GM12878 (cell line): ENCODE results near the gene CNTNAP5. TPM values are rescaled to one million over a fixed set of nuclear protein-coding genes. Genes with fewer than 3 reads are reported as not detected.

ENCODE experiments used
- ATAC-seq: fragments of 200-7000 bp; cut with Tn5 transposase; 3 replicates; pipeline ENCODE4 v1.9.1; 2020; ENCODE audit warnings: mild to moderate bottlenecking, moderate library complexity
- BruUV-seq: library from RNA; stranded (reverse); fragments of 400-500 nt; replicated peaks from 2 replicates; lab custom pipeline; 2021; lab: Mats Ljungman, UMichigan
- CTCF ChIA-PET: fragments of 300-600 bp; sonication (Branson Sonifier 250); formaldehyde crosslinking; extraction: SDS; loops from one replicate; lab custom pipeline; 2021; ENCODE audit warnings: inconsistent platforms; lab: Yijun Ruan, JAX
- POLR2A ChIA-PET: fragments of 350-600 bp; formaldehyde crosslinking; extraction: SDS; loops from one replicate; lab custom pipeline; 2021; ENCODE audit warnings: inconsistent platforms; lab: Charles Lee
- RAD21 ChIA-PET: fragments of 300-600 bp; sonication (Branson Sonifier 250); formaldehyde crosslinking; loops from one replicate; lab custom pipeline; 2023; ENCODE audit warnings: antibody characterized with exemption; ENCODE audit not compliant: unreplicated experiment; lab: Charles Lee
- SMC1A ChIA-PET: fragments of 300-600 bp; sonication (Branson Sonifier 250); formaldehyde crosslinking; loops from one replicate; lab custom pipeline; 2023; ENCODE audit not compliant: unreplicated experiment, uncharacterized antibody; lab: Charles Lee
- DNase-seq: peaks from one replicate; pipeline ENCODE4 v3.0.0-alpha.2; 2011; ENCODE audit warnings: low read depth, low spot score
- FAIRE-seq: peaks from 3 replicates; lab custom pipeline; 2011; peaks lifted over from hg19 to GRCh38; lab: Jason Lieb, UNC
- H2AFZ ChIP-seq: 2 replicates; pipeline ENCODE4 v1.6.0; 2011; ENCODE audit warnings: low read depth, low read length, control low read depth; ENCODE audit not compliant: control insufficient read depth
- H3K27ac ChIP-seq: 2 replicates; pipeline ENCODE4 v1.5.1; 2011; ENCODE audit warnings: control low read depth; ENCODE audit not compliant: control insufficient read depth, insufficient read depth
- H3K27me3 ChIP-seq, 2 experiments: replicated peaks in 1 of 2; 2 replicates each; pipeline versions ENCODE4 v1.6.0 to v1.6.1; 2011; ENCODE audit warnings: low read length in 1 of 2; ENCODE audit not compliant: control insufficient read depth in 2 of 2, insufficient read depth in 2 of 2
- H3K36me3 ChIP-seq, 2 experiments: 2 replicates each; pipeline ENCODE4 v1.5.1; 2011; ENCODE audit warnings: low read length in 1 of 2; ENCODE audit not compliant: control insufficient read depth in 2 of 2, insufficient read depth in 2 of 2
- H3K4me1 ChIP-seq: 2 replicates; pipeline ENCODE4 v1.6.1; 2011; ENCODE audit warnings: mild to moderate bottlenecking, low read length, moderate library complexity, mixed read lengths; ENCODE audit not compliant: control insufficient read depth, insufficient read depth
- H3K4me2 ChIP-seq: 2 replicates; pipeline ENCODE4 v1.6.0; 2011; ENCODE audit warnings: control low read depth; ENCODE audit not compliant: control insufficient read depth, insufficient read depth
- H3K4me3 ChIP-seq: fragments of 200-600 bp; sonication (generic); 2 replicates; pipeline ENCODE4 v1.5.1; 2016
- H3K79me2 ChIP-seq: 2 replicates; pipeline ENCODE4 v1.6.0; 2011; ENCODE audit warnings: low read length; ENCODE audit not compliant: control insufficient read depth, insufficient read depth
- H3K9ac ChIP-seq: 2 replicates; pipeline ENCODE4 v1.8.0; 2011; ENCODE audit warnings: low read length, control low read depth, mixed read lengths; ENCODE audit not compliant: control insufficient read depth, insufficient read depth
- H3K9me3 ChIP-seq: replicated peaks from 3 replicates; pipeline ENCODE4 v1.5.1; 2011; ENCODE audit warnings: mild to moderate bottlenecking, low read length; ENCODE audit not compliant: control insufficient read depth, insufficient read depth
- H4K20me1 ChIP-seq: 2 replicates; pipeline ENCODE4 v1.6.0; 2011; ENCODE audit not compliant: control insufficient read depth, insufficient read depth
- BACH1 ChIP-seq: fragments of 450-650 bp; IDR thresholded peaks from 2 replicates; pipeline ENCODE4 v1.6.1; 2017; ENCODE audit warnings: mild to moderate bottlenecking, borderline replicate concordance
- BHLHE40 ChIP-seq, 2 experiments: fragments of 450-650 bp in 1 of 2; IDR thresholded peaks; 2 replicates each; pipeline ENCODE4 v1.6.1; 2011 to 2017; ENCODE audit warnings: low read depth in 2 of 2, borderline replicate concordance in 1 of 2, improper control_type of control experiment in 1 of 2, low read length in 1 of 2, mild to moderate bottlenecking in 1 of 2
- CREM ChIP-seq: IDR thresholded peaks from 2 replicates; pipeline ENCODE4 v1.6.1; 2014; ENCODE audit warnings: antibody characterized with exemption, low read depth
- DPF2 ChIP-seq: fragments of 450-650 bp; IDR thresholded peaks from 2 replicates; pipeline ENCODE4 v1.6.1; 2017; ENCODE audit warnings: mild to moderate bottlenecking
- EP300 ChIP-seq, 2 experiments: fragments of 150-350 bp in 1 of 2; IDR thresholded peaks; 2 replicates each; pipeline ENCODE4 v1.6.1; 2011 to 2012; ENCODE audit warnings: low read depth in 2 of 2, low read length in 2 of 2, borderline replicate concordance in 1 of 2, improper control_type of control experiment in 1 of 2, inconsistent platforms in 1 of 2; ENCODE audit not compliant: control insufficient read depth in 1 of 2
- FOS ChIP-seq: IDR thresholded peaks from 3 replicates; pipeline ENCODE4 v1.6.1; 2011; ENCODE audit warnings: borderline replicate concordance; ENCODE audit not compliant: insufficient read length; ENCODE audit errors: extremely low read depth
- MLLT1 ChIP-seq: fragments of 450-650 bp; IDR thresholded peaks from 2 replicates; pipeline ENCODE4 v1.6.1; 2016; ENCODE audit warnings: mild to moderate bottlenecking
- SP1 ChIP-seq: IDR thresholded peaks from one replicate; pipeline ENCODE4 v1.6.1; 2011; ENCODE audit warnings: low read depth, low read length
- SPI1 ChIP-seq: IDR thresholded peaks from 2 replicates; pipeline ENCODE4 v1.6.1; 2011; ENCODE audit warnings: low read depth, mild to moderate bottlenecking, low read length, moderate library complexity, borderline replicate concordance; ENCODE audit not compliant: insufficient read depth
- TAF1 ChIP-seq: IDR thresholded peaks from 2 replicates; pipeline ENCODE4 v1.6.1; 2011; ENCODE audit warnings: mild to moderate bottlenecking, low read depth, low read length, borderline replicate concordance
- TBL1XR1 ChIP-seq: IDR thresholded peaks from 2 replicates; pipeline ENCODE4 v1.6.1; 2012; ENCODE audit warnings: low read depth, low read length, improper control_type of control experiment
- TCF3 ChIP-seq: IDR thresholded peaks from 2 replicates; pipeline ENCODE4 v1.6.1; 2012; ENCODE audit warnings: low read depth, mild to moderate bottlenecking, low read length, borderline replicate concordance; ENCODE audit not compliant: insufficient read depth
- TCF7 ChIP-seq: IDR thresholded peaks from 2 replicates; pipeline ENCODE4 v1.6.1; 2014; ENCODE audit warnings: antibody characterized with exemption, borderline replicate concordance
- WRNIP1 ChIP-seq: IDR thresholded peaks from 2 replicates; pipeline ENCODE4 v1.6.1; 2011; ENCODE audit warnings: low read depth, low read length, improper control_type of control experiment, borderline replicate concordance
- YY1 ChIP-seq: IDR thresholded peaks from 2 replicates; pipeline ENCODE4 v1.6.1; 2011; ENCODE audit warnings: low read depth, mild to moderate bottlenecking, low read length
- ZNF274 ChIP-seq: IDR thresholded peaks from one replicate; pipeline ENCODE4 v1.8.0; 2011; ENCODE audit not compliant: insufficient read length, insufficient read depth
- ZNF622 ChIP-seq: fragments of 450-650 bp; IDR thresholded peaks from 2 replicates; pipeline ENCODE4 v1.6.1; 2017; ENCODE audit warnings: mild to moderate bottlenecking, inconsistent platforms
- WGBS: methylation state at CpG from one replicate; pipeline ENCODE4 v1.1.6; 2016; ENCODE audit warnings: low lambda C conversion rate; ENCODE audit not compliant: insufficient replicate concordance, insufficient coverage; ENCODE audit errors: missing lambda C conversion rate; 5-methylcytosine and 5-hydroxymethylcytosine counted together
- in situ Hi-C: fragments of 300-500 bp; cut with MboI; formaldehyde crosslinking; loops from 9 replicates; pipeline ENCODE4 v1.14.3; 2018; ENCODE audit warnings: mixed read lengths
- intact Hi-C: fragments of 100-400 bp; cut with micrococcal nuclease; formaldehyde crosslinking; loops from one replicate; pipeline ENCODE4 v1.14.2; 2022; ENCODE audit not compliant: unreplicated experiment
- polyA plus RNA-seq, 11 experiments: library from polyadenylated mRNA; depleted of rRNA in 4 of 11; unstranded in 6 of 11; stranded (reverse) in 5 of 11; fragments of >200 nt; fragmentation: Nextera tagmentation in 4 of 11; fragmentation: Illumina TruSeq in 1 of 11; extraction: Ambion mirVana in 4 of 11; extraction: Trizol in 1 of 11; gene quantifications; 1 replicate in 1 of 11; 2 replicates in 10 of 11; pipeline versions ENCODE4 v1.2.1 to v1.2.3, GENCODE V29; 2011 to 2016; ENCODE audit warnings: inconsistent platforms in 2 of 11, missing spikeins in 2 of 11, low read depth in 1 of 11
- total RNA-seq, 4 experiments: library from RNA; depleted of rRNA in 3 of 4; stranded (reverse); fragments of >200 nt in 3 of 4; fragmentation: Illumina TruSeq in 1 of 4; extraction: Trizol in 1 of 4; gene quantifications; 2 replicates each; pipeline versions ENCODE4 v1.2.1 to v1.2.3, GENCODE V29; 2013 to 2021
- TF ChIP-seq, protein P1 (sequence below): IDR thresholded peaks from 2 replicates; pipeline ENCODE4 v1.6.1; 2011; ENCODE audit warnings: low read depth, mild to moderate bottlenecking, low read length, moderate library complexity, borderline replicate concordance; ENCODE audit errors: extremely low read depth
- TF ChIP-seq, protein P2 (sequence below): fragments of 450-650 bp; IDR thresholded peaks from 2 replicates; pipeline ENCODE4 v1.6.1; 2017; ENCODE audit warnings: low read depth, mild to moderate bottlenecking, moderate library complexity
- TF ChIP-seq, protein P3 (sequence below), 3 experiments: IDR thresholded peaks in 2 of 3; conservative IDR thresholded peaks in 1 of 3; 2 replicates each; pipeline ENCODE4 v1.5.1; 2011; ENCODE audit warnings: low read depth in 3 of 3, low read length in 3 of 3, mild to moderate bottlenecking in 3 of 3, control low read depth in 2 of 3, moderate library complexity in 2 of 3, inconsistent platforms in 1 of 3, mixed read lengths in 1 of 3; ENCODE audit not compliant: control insufficient read depth in 2 of 3, insufficient read depth in 1 of 3; ENCODE audit errors: extremely low read depth in 1 of 3

The CNTNAP5 gene
- total and polyA plus RNA-seq, 10 of the 15 experiments (the other 5 are each of a cell fraction or from before 2014, with no cell fraction given) = not detected

GRCh38 chr2:124478761-124479160, 453.7 kb downstream of the CNTNAP5 start:
- SMC1A ChIA-PET = interaction anchor here (0.9 kb wide), 1 partner anchor 10 kb away, joined by 3 read pairs; no protein-coding TSS in a partner anchor
- Histone ChIP-seq H4K20me1 (no peaks in the 10 kb centered on the region), H3K4me3 (no peak overlapping the region), H3K9ac (no peak overlapping the region), H3K27me3 (no peaks in the 10 kb centered on the region), H3K79me2 (no peaks in the 10 kb centered on the region), H2AFZ (no peak overlapping the region), H3K9me3 (no peaks in the 10 kb centered on the region), H3K27ac (no peak overlapping the region), H3K4me1 (no peaks in the 10 kb centered on the region), H3K4me2 (no peak overlapping the region), H3K36me3 (no peaks in the 10 kb centered on the region)
- DNase-seq (no peak), FAIRE-seq (no peak), ATAC-seq (no peak)
- BruUV-seq = no TSS peak
- TF ChIP-seq SP1 (no peak), TCF3 (no peak), BHLHE40 (IDR thresholded peaks at IDR 0.05; ENCODE audit: borderline replicate concordance in 1 of 2, low read depth in 2 of 2, low read length in 1 of 2) (no peak), FOS (no peak), CREM (no peak), EP300 (IDR thresholded peaks at IDR 0.05; ENCODE audit: borderline replicate concordance in 1 of 2, control insufficient read depth in 1 of 2, low read depth in 2 of 2, low read length in 2 of 2) (no peak), ZNF274 (no peak), DPF2 (no peak), TCF7 (no peak), TAF1 (no peak), SPI1 (no peak), ZNF622 (no peak), BACH1 (no peak), TBL1XR1 (no peak), YY1 (no peak), WRNIP1 (no peak), MLLT1 (no peak)
- TF ChIP-seq, protein P1, sequence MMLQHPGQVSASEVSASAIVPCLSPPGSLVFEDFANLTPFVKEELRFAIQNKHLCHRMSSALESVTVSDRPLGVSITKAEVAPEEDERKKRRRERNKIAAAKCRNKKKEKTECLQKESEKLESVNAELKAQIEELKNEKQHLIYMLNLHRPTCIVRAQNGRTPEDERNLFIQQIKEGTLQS = no peak
- TF ChIP-seq, protein P2, sequence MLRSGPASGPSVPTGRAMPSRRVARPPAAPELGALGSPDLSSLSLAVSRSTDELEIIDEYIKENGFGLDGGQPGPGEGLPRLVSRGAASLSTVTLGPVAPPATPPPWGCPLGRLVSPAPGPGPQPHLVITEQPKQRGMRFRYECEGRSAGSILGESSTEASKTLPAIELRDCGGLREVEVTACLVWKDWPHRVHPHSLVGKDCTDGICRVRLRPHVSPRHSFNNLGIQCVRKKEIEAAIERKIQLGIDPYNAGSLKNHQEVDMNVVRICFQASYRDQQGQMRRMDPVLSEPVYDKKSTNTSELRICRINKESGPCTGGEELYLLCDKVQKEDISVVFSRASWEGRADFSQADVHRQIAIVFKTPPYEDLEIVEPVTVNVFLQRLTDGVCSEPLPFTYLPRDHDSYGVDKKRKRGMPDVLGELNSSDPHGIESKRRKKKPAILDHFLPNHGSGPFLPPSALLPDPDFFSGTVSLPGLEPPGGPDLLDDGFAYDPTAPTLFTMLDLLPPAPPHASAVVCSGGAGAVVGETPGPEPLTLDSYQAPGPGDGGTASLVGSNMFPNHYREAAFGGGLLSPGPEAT = no peak
- TF ChIP-seq, protein P3, sequence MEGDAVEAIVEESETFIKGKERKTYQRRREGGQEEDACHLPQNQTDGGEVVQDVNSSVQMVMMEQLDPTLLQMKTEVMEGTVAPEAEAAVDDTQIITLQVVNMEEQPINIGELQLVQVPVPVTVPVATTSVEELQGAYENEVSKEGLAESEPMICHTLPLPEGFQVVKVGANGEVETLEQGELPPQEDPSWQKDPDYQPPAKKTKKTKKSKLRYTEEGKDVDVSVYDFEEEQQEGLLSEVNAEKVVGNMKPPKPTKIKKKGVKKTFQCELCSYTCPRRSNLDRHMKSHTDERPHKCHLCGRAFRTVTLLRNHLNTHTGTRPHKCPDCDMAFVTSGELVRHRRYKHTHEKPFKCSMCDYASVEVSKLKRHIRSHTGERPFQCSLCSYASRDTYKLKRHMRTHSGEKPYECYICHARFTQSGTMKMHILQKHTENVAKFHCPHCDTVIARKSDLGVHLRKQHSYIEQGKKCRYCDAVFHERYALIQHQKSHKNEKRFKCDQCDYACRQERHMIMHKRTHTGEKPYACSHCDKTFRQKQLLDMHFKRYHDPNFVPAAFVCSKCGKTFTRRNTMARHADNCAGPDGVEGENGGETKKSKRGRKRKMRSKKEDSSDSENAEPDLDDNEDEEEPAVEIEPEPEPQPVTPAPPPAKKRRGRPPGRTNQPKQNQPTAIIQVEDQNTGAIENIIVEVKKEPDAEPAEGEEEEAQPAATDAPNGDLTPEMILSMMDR (IDR thresholded peaks at IDR 0.05 in 2 of 3, conservative IDR thresholded peaks at IDR 0.05 in 1 of 3; ENCODE audit: control insufficient read depth in 2 of 3, extremely low read depth in 1 of 3, insufficient read depth in 1 of 3, low read depth in 3 of 3, low read length in 3 of 3) = no peak
- WGBS = 30% methylated on average over 6 of the region's 6 CpGs
- POLR2A ChIA-PET = interaction anchor here (0.6 kb wide), 1 partner anchor 794 kb away, joined by 3 read pairs; no protein-coding TSS in a partner anchor
- in situ Hi-C loops = no loop called here
- RAD21 ChIA-PET = no interaction called here
- CTCF ChIA-PET = interaction anchor here (1.4 kb wide), 1 partner anchor 29 kb away, joined by 3 read pairs; no protein-coding TSS in a partner anchor
- intact Hi-C loops = no loop called here
